Left lung (tissue), 10 donors: Measurements from ENCODE around the gene PCA3. TPM values are rescaled to one million over a fixed set of nuclear protein-coding genes. Genes with fewer than 3 reads are reported as not detected.

ENCODE experiments used
- ATAC-seq: fragments of 200-7000 bp; cut with Tn5 transposase; one replicate; pipeline ENCODE4 v1.9.1; 2020; ENCODE audit warnings: moderate library complexity
- DNase-seq, 4 donors: peaks; one replicate each; pipeline ENCODE4 v3.0.0-alpha.2; 2013 to 2020
- H3K27ac ChIP-seq, 2 donors: fragments of 200-600 bp; sonication (generic) in 1 of 2; one replicate each; pipeline versions ENCODE4 v1.5.0 to v1.8.0; 2020 to 2021
- H3K27me3 ChIP-seq, 2 donors: fragments of 200-600 bp; sonication (generic) in 1 of 2; one replicate each; pipeline versions ENCODE4 v1.5.0 to v1.8.0; 2020 to 2021
- H3K36me3 ChIP-seq, 2 donors: fragments of 200-600 bp; sonication (generic) in 1 of 2; one replicate each; pipeline versions ENCODE4 v1.5.0 to v1.8.0; 2020 to 2021
- H3K4me1 ChIP-seq, 2 donors: fragments of 200-600 bp; one replicate each; pipeline ENCODE4 v1.8.0; 2021
- H3K4me3 ChIP-seq, 2 donors: fragments of 200-600 bp; sonication (generic) in 1 of 2; one replicate each; pipeline versions ENCODE4 v1.5.0 to v1.8.0; 2020 to 2021; ENCODE audit warnings: mild to moderate bottlenecking in 1 of 2
- H3K9me3 ChIP-seq, 2 donors: fragments of 200-600 bp; sonication (generic) in 1 of 2; one replicate each; pipeline versions ENCODE4 v1.5.0 to v1.8.0; 2020 to 2021
- intact Hi-C, 2 donors: fragments of 100-400 bp; cut with DNase I; formaldehyde crosslinking; loops; one replicate each; pipeline versions ENCODE4 v1.11.2 to v1.14.2; 2022
- polyA plus RNA-seq, 6 donors: library from polyadenylated mRNA; unstranded; fragments of 120-200 nt; gene quantifications; one replicate each; pipeline ENCODE4 v1.2.1, GENCODE V29; 2013; ENCODE audit not compliant: insufficient read length in 6 of 6
- total RNA-seq, 2 donors: library from RNA; stranded (reverse); fragmentation: NEBNext Ultra II Directional; extraction: Animal tissue kit (Norgen Biotek cat#: 25700); gene quantifications; one replicate each; pipeline ENCODE4 v1.2.1, GENCODE V29; 2021
- TF ChIP-seq, protein P1 (sequence below), 2 donors: fragments of 200-600 bp; sonication (generic) in 1 of 2; IDR thresholded peaks; one replicate each; pipeline versions ENCODE4 v1.5.0 to v1.8.0; 2021; ENCODE audit warnings: antibody characterized with exemption in 2 of 2
- donor health status: DM: no; HTN: yes; CAD: no.
- donor health status: DM: no; HTN: no; CAD: no.

Gene PCA3
- total and polyA plus RNA-seq, 8 donors = 0.16 to 0.46 (median 0.34) TPM; not detected in 1

DNA sequence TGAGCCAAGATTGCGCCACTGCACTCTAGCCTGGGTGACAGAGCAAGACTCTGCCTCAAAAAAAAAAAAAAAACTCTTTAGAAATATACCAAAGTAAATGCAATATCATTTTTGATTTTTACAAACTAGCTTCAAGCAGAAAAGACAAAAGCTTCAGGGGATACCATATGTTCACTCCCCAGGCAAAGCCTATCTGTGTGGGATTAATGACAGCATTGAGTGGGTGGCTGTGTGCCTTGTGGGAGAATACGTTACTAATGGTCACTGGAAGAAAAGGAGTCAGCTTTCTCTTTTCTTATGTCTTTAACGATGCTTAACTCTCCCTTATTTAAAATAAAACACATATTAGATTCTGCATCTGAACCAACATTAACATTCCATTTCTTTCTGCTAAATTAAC lies 1.9 kb downstream of the PCA3 start:
- no peaks in the 10 kb centered on the region for H3K27me3 ChIP-seq
- no peak for ATAC-seq

DNA sequence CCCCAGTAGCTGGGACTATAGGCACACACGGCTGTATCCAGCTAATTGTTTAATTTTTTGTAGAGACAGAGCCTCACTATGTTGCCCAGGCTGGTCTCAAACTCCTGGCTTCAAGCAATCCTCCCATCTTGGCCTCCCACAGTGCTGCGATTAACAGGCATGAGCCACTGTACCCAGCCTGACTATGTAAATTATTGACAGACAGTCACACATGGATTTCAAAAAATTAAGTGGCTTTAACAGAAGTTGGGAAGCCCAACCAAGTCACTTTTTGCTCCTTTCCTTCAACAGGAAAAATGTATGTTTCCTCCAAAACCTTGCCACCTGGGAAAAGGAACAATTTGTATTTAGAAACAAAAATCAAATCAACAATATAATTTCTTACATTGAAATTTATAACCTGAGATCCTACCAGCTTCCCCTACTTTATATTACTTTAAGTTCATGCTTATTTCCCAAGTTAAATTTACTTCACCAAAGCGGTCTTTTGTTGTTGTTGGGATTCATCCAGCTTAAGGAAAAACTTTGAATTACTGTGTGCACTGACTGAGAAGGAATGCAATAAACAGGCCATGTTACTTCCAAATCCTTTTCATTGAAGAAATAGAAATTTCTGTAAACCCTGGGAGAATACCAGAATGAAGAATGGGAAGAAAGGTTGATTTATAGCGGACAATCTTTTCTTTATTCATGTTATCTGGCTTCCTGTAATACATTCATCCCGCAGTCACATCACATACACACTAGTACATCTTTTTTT lies 8.6 kb downstream of the PCA3 start:
- H3K9me3 ChIP-seq = no peaks in the 10 kb centered on the region
- no peaks in the 10 kb centered on the region for H3K27me3 ChIP-seq
- intact Hi-C loops = no loop called here
- DNase-seq (no peak), ATAC-seq (no peak)
- TF ChIP-seq, protein P1, sequence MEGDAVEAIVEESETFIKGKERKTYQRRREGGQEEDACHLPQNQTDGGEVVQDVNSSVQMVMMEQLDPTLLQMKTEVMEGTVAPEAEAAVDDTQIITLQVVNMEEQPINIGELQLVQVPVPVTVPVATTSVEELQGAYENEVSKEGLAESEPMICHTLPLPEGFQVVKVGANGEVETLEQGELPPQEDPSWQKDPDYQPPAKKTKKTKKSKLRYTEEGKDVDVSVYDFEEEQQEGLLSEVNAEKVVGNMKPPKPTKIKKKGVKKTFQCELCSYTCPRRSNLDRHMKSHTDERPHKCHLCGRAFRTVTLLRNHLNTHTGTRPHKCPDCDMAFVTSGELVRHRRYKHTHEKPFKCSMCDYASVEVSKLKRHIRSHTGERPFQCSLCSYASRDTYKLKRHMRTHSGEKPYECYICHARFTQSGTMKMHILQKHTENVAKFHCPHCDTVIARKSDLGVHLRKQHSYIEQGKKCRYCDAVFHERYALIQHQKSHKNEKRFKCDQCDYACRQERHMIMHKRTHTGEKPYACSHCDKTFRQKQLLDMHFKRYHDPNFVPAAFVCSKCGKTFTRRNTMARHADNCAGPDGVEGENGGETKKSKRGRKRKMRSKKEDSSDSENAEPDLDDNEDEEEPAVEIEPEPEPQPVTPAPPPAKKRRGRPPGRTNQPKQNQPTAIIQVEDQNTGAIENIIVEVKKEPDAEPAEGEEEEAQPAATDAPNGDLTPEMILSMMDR (IDR thresholded peaks at IDR 0.05) = no peak
- H3K4me1 ChIP-seq = no peaks in the 10 kb centered on the region
- no peak overlapping the region for H3K4me3 ChIP-seq
- H3K27ac ChIP-seq = no peak overlapping the region
- no peaks in the 10 kb centered on the region for H3K36me3 ChIP-seq

More for the DNA sequence above, 1.9 kb downstream of the PCA3 start:
- Histone ChIP-seq H3K9me3 (no peaks in the 10 kb centered on the region), H3K36me3 (no peaks in the 10 kb centered on the region), H3K4me3 (no peak overlapping the region), H3K27ac (no peak overlapping the region), H3K4me1 (no peaks in the 10 kb centered on the region)
- TF ChIP-seq, protein P1 (IDR thresholded peaks at IDR 0.05) = no peak
- no peak for DNase-seq
- intact Hi-C loops = no loop called here

DNA sequence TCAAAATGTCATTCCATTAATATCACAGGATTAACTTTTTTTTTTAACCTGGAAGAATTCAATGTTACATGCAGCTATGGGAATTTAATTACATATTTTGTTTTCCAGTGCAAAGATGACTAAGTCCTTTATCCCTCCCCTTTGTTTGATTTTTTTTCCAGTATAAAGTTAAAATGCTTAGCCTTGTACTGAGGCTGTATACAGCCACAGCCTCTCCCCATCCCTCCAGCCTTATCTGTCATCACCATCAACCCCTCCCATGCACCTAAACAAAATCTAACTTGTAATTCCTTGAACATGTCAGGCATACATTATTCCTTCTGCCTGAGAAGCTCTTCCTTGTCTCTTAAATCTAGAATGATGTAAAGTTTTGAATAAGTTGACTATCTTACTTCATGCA lies 20.6 kb downstream of the PCA3 start:
- H3K4me1 ChIP-seq = no peaks in the 10 kb centered on the region
- H3K4me3 ChIP-seq = no peak overlapping the region
- no peak overlapping the region for H3K27ac ChIP-seq
- DNase-seq = no peak
- no peaks in the 10 kb centered on the region for H3K36me3 ChIP-seq
- intact Hi-C loops = no loop called here
- H3K9me3 ChIP-seq = no peaks in the 10 kb centered on the region
- ATAC-seq = no peak
- TF ChIP-seq, protein P1 (IDR thresholded peaks at IDR 0.05) = no peak
- peaks cover 0 to 17% of the 10 kb centered on the region in 2 donors for H3K27me3 ChIP-seq

DNA sequence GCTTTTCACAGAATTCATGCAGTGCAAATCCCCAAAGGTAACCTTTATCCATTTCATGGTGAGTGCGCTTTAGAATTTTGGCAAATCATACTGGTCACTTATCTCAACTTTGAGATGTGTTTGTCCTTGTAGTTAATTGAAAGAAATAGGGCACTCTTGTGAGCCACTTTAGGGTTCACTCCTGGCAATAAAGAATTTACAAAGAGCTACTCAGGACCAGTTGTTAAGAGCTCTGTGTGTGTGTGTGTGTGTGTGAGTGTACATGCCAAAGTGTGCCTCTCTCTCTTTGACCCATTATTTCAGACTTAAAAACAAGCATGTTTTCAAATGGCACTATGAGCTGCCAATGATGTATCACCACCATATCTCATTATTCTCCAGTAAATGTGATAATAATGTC lies 21.3 kb downstream of the PCA3 start:
- DNase-seq (peak in 1 of 4 donors; percentile 7), ATAC-seq (peak; percentile 84)

DNA sequence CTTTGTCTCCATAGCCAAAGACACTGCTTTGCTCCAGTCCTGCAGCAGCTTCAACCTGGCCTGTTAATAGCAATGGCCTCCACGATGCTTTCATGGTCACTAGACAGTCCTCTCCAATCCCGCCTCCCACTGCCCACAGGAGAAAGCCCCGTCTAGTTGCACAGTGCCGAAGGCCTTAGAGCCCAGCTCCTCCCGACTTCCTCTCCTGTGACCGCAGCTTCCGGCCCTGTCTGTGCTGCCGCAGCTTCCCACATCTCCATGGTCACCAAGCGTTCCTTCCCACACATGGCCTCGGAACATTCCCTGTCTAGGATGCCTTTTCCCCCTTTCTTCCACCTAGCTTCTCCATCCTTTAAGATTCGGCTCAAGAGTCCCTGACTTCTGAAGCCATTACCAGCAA lies 23.4 kb downstream of the PCA3 start:
- TF ChIP-seq, protein P1 (IDR thresholded peaks at IDR 0.05) = no peak

More for the DNA sequence above, 21.3 kb downstream of the PCA3 start:
- Histone ChIP-seq H3K36me3 (no peaks in the 10 kb centered on the region), H3K4me1 (no peaks in the 10 kb centered on the region), H3K27ac (no peak overlapping the region), H3K27me3 (peaks cover 0 to 17% of the 10 kb centered on the region in 2 donors), H3K4me3 (no peak overlapping the region), H3K9me3 (no peaks in the 10 kb centered on the region)
- TF ChIP-seq, protein P1 (IDR thresholded peaks at IDR 0.05) = no peak
- intact Hi-C loops = no loop called here

More for the DNA sequence above, 23.4 kb downstream of the PCA3 start:
- ATAC-seq (no peak), DNase-seq (no peak)
- intact Hi-C loops = no loop called here
- H3K36me3 ChIP-seq = no peaks in the 10 kb centered on the region
- H3K4me1 ChIP-seq = no peaks in the 10 kb centered on the region
- no peaks in the 10 kb centered on the region for H3K9me3 ChIP-seq
- H3K27ac ChIP-seq = no peak overlapping the region
- H3K4me3 ChIP-seq = no peak overlapping the region
- H3K27me3 ChIP-seq = peaks cover 0 to 12% of the 10 kb centered on the region in 2 donors
